Astrocyte of the spinal cord (primary cell): Measurements from ENCODE around the gene ATP13A1.
"Not testable (repeated sequence)": the region's sequence is repeated elsewhere in the genome, so short reads cannot be mapped to it uniquely, and the experiment has no call there.

Experiments used
- DNase-seq: peaks from one replicate; pipeline ENCODE4 v3.0.0; 2011; ENCODE audit warnings: low read depth, low spot score
- H3K4me3 ChIP-seq: 2 replicates; pipeline ENCODE4 v1.5.1; 2011; ENCODE audit warnings: low read depth, mild to moderate bottlenecking, low read length, moderate library complexity
- CTCF ChIP-seq: IDR thresholded peaks from 2 replicates; pipeline ENCODE4 v1.5.1; 2012; ENCODE audit warnings: low read depth, mild to moderate bottlenecking, low read length, inconsistent platforms
- in situ Hi-C: cut with HindIII; loops from 2 replicates; pipeline ENCODE4 v1.10.0; 2017; ENCODE audit warnings: low sequenced_read_pairs

Gene ATP13A1

GRCh38 chr19:19697589-19697988 lies 34.1 kb upstream of the ATP13A1 start:
- H3K4me3 ChIP-seq: no peak overlapping the region
- in situ Hi-C loops: no loop called here
- no peak for DNase-seq
- TF ChIP-seq CTCF: no peak

GRCh38 chr19:19696386-19696785 lies 32.9 kb upstream of the ATP13A1 start:
- H3K4me3 ChIP-seq: no peak overlapping the region
- no peak for DNase-seq
- in situ Hi-C loops: no loop called here
- TF ChIP-seq CTCF: no peak

GRCh38 chr19:19691683-19692082 lies 28.2 kb upstream of the ATP13A1 start:
- in situ Hi-C loops: no loop called here
- no peak overlapping the region for H3K4me3 ChIP-seq
- DNase-seq: no peak
- no peak for TF ChIP-seq CTCF

GRCh38 chr19:19689023-19689422 lies 25.5 kb upstream of the ATP13A1 start:
- in situ Hi-C loops, DNase-seq, H3K4me3 ChIP-seq: not testable (repeated sequence)

- in situ Hi-C loops: no loop called here
- TF ChIP-seq CTCF: no peak
- DNase-seq: no peak
- H3K4me3 ChIP-seq: no peak overlapping the region
Observed at GRCh38 chr19:19687090-19687489, 23.6 kb upstream of the ATP13A1 start.

GRCh38 chr19:19686580-19686979 lies 23.1 kb upstream of the ATP13A1 start:
- no peak for DNase-seq
- TF ChIP-seq CTCF: no peak
- no peak overlapping the region for H3K4me3 ChIP-seq
- in situ Hi-C loops: no loop called here

- DNase-seq, H3K4me3 ChIP-seq, in situ Hi-C loops: not testable (repeated sequence)
Observed at GRCh38 chr19:19686119-19686518, 22.6 kb upstream of the ATP13A1 start.
